CD4-positive, alpha-beta T cell treated with Interleukin-15 for 4 hours (primary cell): ENCODE data around the gene EFCAB6.

Experiments used
- DNase-seq: peaks from one replicate; pipeline ENCODE4 v3.0.0-alpha.2; 2020; ENCODE audit warnings: low spot score

The EFCAB6 gene

DNA sequence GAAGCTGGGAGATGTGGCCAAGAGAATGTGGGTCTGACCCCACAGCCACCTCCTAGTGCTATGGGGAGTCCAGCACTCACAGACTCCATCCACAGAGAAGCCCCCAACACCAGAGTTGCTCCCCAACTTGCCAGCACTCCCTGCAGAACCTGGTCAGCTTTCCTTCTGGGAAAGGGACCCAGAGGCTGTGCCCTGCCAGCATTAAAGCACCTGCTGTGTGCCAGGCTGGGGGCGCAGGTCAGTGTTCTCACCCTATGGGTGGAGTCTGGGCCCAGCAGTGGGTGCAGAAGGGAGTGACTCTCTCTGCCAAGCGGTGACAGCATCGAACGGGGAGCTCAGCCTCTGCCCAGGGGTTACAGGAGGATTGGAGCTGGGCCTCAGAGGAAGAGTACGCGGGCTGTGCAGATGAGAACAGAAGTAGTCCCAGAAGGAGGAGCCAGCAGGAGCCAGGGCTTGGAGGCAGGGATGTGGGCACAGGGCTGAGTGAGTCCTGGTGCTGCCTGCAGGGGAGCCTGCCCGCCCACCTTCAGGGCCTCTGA, 285.9 kb downstream of the EFCAB6 start:
- no peak for DNase-seq

DNA sequence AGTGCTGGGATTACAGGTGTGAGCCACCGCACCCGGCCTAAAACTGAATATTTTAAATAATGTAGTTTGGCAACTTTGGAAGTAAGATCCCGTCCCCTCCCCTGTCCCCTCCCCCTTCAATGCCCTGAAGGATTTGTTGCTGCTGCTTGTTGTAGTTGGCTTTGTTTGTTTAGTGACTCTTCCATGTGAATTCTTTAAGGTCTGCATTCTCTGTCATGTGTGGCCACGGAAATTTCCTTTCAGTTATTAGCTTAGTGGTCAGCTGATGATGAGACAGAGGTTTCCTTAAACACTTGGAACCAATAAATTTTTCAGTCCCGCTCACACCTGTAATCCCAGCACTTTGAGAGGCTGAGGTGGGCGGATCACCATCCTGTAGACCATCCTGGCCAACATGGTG, 290.4 kb downstream of the EFCAB6 start:
- no peak for DNase-seq

- DNase-seq: no peak
Observed at GRCh38 chr22:43520632-43521039, 291.5 kb downstream of the EFCAB6 start.

GRCh38 chr22:43516996-43517635, 295.0 kb downstream of the EFCAB6 start:
- DNase-seq: no peak

DNA sequence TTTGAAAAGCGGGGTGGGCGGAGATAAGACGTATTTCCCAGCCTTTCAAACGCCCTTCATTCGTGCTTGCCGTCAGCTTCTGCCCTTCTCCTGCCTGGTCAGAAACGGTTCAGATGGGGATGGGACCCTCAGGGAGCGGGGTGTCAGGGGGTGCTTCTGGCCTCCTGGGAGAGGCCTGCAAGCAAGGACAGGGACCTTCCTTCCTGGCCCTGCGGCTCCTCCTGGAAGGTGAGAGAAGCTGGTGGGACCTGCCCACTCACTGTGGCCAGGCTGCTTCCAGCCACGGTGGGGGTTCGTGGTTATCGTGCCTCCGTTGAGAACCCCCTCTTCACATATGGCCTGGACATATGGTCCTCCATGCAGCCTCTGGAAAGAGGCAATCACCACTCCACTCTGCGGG, 295.7 kb downstream of the EFCAB6 start:
- DNase-seq: no peak

- DNase-seq: no peak
Observed at GRCh38 chr22:43515902-43516301, 296.2 kb downstream of the EFCAB6 start.

DNA sequence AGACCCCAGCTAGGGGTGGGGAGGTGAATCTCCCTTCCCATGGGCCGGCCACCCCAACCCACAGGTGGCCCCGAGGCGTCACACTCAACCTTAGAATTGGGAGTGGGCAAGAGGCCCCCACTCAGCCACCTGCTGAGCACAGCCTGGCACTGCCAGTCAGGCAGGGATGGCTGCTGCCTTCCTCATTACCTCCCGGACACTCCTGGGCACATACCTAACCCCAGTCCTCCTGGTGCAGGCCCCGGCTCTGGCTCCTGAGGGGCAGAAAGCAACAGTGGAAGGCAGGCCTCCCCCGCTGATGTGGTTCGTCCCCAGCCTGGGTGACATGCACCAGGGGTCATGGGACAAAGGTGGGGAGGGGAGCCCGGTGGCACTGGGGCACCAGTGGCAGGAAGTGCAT, 296.7 kb downstream of the EFCAB6 start:
- no peak for DNase-seq

GRCh38 chr22:43514476-43515157, 297.5 kb downstream of the EFCAB6 start:
- no peak for DNase-seq

- DNase-seq: no peak
Observed at GRCh38 chr22:43512279-43512678, 299.8 kb downstream of the EFCAB6 start.

DNA sequence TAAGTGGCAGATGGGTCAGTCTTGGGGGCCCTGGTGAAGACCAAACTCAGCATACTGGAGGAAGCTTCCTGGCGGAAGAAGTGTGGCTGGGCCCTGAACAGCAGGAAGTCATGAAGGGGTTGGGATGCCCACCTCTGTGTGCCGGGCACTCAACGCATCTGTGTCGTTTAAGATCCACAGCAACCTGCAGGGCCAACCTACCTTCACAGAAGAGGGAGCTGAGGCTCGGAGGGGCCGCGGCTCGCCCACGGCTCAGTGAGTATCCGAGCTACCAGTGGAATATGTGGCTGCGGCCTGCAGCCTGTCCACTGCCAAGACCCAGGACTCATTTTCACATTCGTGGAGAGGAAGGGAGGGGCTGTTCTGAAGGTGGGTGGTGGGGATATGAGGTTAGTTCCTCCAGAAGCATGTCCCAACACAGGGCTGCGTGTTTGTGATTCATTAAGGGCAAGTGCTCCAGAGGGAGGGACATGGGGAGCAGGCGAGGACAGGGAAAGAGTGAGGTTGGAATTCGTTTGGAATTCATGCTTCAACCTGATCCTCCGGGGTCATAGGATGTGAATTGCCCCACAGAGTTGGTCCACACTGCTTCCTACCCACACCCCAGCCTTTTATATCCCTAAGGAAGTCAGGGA, 300.7 kb downstream of the EFCAB6 start:
- no peak for DNase-seq

DNA sequence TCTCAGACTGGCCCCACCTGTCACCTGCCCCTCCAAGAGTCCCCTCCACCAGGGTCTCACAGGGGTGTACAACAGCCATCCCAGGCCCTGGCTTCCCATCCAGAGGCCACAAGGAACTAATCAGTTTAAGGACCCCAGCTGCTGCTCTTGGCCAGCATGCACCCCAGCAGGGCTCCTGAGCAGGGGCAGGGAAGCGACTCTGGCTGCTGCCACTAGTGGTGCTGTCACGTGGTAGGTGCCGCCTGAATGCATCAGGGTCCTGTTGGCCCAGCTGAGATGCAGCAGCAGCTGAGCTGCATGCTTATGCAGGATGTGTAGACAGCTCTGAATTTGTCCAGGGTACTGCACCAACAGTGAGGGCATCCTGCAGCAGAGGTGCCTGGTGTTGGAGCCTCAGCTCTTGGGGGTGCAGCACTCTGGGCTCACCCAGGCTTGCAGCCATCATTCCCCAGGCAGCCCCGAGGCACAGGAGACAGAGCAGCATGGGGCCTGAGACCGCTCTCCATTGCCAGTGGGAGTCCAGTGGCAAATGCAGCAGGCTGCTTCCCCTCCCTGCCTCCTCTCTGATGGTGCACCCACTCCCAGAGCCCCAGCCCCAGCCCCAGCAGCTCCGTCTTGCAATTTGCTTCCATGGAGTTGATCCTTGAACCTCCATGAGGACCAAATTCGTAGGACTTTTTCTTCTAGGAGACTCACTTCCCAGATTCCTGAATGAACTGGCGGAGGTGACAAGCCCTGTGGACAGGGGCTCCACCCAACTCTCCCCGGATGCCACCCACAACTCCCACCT, 301.6 kb downstream of the EFCAB6 start:
- no peak for DNase-seq

DNA sequence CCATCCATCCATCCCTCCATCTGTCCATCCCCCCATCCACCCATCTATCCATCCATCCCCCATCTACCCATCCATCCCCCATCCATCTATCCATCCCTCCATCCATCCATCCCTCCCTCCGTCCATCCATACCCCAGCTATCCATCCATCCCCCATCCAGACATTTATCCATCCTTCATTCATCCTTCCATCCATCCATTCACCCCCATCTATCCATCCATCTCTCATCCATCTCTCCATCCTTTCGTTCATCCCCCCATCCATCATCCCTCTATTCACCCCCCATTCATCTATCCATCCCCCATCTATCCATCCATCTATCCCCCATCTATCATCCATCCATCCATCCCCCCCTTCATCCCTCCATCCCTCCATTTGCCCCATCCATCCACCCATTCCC, 302.8 kb downstream of the EFCAB6 start:
- no peak for DNase-seq

DNA sequence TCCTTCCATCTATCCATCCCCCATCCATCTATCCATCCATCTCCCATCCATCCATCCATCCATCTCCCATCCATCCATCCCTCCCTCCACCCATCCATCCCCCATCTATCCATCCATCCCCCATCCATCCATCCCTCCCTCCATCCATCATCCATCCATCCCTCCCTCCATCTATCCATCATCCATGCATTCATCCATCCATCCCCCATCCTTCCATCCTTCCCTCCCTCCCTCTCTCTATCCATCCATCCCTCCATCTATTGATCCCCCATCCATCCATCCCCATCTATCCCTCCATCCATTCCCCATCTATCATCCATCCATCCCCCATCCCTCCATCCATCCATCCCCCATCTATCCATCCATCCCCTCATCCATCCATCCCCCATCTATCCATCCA, 303.6 kb downstream of the EFCAB6 start:
- DNase-seq: no peak

DNA sequence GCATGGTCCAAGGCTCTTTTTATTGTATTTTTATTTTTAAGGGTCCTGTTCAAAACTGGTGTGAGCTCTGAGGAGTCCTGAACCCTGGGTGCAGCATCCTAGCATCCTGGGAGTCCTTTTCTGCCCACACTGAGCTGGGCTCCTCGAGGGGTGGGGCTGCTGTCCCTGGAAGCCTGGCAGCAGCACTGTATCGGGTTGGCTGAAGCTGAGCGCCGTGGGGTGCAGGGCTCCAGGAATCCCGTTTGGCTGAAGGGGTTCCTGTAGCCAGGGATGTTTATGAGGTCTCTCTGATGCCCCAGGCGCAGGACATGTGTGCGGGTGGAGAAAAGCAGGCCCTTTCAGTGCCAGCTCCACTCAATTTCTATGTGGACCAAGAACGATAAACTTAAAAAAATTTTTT, 304.9 kb downstream of the EFCAB6 start:
- no peak for DNase-seq

GRCh38 chr22:43506487-43506886, 305.6 kb downstream of the EFCAB6 start:
- DNase-seq: no peak

DNA sequence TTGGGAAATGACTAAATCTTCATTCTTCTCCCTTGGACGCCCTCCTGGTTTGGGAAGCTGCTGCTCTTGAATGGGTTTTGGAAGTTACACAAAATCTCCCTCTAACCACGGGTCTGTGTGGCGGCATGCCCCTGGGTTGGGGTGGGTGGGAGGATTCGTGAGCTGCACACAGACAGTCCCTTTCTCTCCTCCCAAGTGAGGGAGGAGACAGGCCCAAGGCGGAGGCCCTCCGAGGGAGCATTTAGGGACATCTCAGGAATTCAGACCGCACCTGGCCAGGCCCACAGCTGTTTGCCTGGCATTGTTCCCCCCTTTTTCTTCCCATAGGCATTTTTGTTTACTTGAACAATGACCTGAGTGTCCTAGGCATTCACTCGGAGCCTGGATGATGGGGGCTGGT, 306.2 kb downstream of the EFCAB6 start:
- no peak for DNase-seq

GRCh38 chr22:43505423-43505822, 306.7 kb downstream of the EFCAB6 start:
- DNase-seq: no peak

- no peak for DNase-seq
Observed at GRCh38 chr22:43504666-43505261, 307.3 kb downstream of the EFCAB6 start.

DNA sequence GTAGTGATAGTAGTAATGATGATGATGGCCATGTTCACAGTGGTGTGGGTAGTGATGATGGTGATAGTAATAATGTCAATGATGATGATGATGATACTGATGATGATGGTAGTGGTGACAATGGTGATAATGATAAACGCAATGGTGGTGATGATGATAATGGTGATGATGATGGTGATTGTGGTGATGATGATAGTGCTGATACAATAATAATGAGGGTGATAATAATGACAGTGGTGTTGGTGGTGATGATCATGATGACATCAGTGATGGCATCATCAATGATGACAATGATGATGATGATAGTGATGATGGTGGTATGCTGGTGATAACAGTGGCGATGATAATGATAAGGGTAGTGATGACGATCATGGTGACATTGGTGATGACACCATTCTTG, 308.0 kb downstream of the EFCAB6 start:
- DNase-seq: no peak

GRCh38 chr22:43502306-43502874, 309.7 kb downstream of the EFCAB6 start:
- DNase-seq: no peak

DNA sequence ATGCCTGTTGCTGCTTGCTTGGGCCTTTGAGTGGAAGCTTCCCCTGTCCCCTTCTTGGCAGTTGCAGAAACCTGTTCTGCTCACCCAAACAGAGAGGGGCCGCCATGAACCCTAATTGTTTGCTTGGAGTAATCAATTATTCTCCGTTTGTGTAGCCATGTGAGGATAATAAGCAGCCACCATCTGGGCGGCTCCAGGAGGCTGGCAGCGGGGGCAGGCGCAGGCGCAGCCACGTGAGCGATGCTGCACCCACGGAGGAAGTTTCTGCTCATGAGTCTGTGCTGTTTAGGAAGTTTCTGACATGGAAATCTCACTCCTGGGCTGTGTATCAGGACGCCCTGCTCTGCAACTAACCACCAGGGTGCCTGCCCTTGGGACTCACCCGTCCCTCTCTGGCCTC, 310.2 kb downstream of the EFCAB6 start:
- DNase-seq: no peak
